ELF-1 (cell line): ENCODE measurements around the gene FNBP1L.

Experiments used
- DNase-seq: peaks from one replicate; pipeline ENCODE4 v3.0.0-alpha.2; 2016; ENCODE audit warnings: low read depth, low spot score

Gene FNBP1L

GRCh38 chr1:93592551-93592949, 144.6 kb downstream of the FNBP1L start:
- no peak for DNase-seq

GRCh38 chr1:93593854-93594602, 146.1 kb downstream of the FNBP1L start:
- peak; percentile 88 for DNase-seq

- DNase-seq, result no peak
Observed at GRCh38 chr1:93594603-93594880, 146.6 kb downstream of the FNBP1L start.

GRCh38 chr1:93595266-93595665, 147.3 kb downstream of the FNBP1L start:
- no peak for DNase-seq

- DNase-seq, result no peak
Observed at GRCh38 chr1:93595743-93596142, 147.8 kb downstream of the FNBP1L start.

- no peak for DNase-seq
Observed at GRCh38 chr1:93596329-93597089, 148.6 kb downstream of the FNBP1L start.

- DNase-seq, result no peak
Observed at GRCh38 chr1:93597709-93598108, 149.8 kb downstream of the FNBP1L start.

GRCh38 chr1:93598396-93598795, 150.5 kb downstream of the FNBP1L start:
- DNase-seq, result no peak

- DNase-seq, result no peak
Observed at GRCh38 chr1:93598861-93599439, 151.0 kb downstream of the FNBP1L start.

- no peak for DNase-seq
Observed at GRCh38 chr1:93599479-93599878, 151.6 kb downstream of the FNBP1L start.

GRCh38 chr1:93600663-93601062, 152.7 kb downstream of the FNBP1L start:
- no peak for DNase-seq

- no peak for DNase-seq
Observed at GRCh38 chr1:93601686-93602085, 153.8 kb downstream of the FNBP1L start.

- DNase-seq, result no peak
Observed at GRCh38 chr1:93602101-93602500, 154.2 kb downstream of the FNBP1L start.

- DNase-seq, result no peak
Observed at GRCh38 chr1:93603106-93603505, 155.2 kb downstream of the FNBP1L start.

- DNase-seq, result peak; percentile 73
Observed at GRCh38 chr1:93603601-93604000, 155.7 kb downstream of the FNBP1L start.
